GM12801 (cell line): ENCODE data around the gene ACACA.

Experiments
- CTCF ChIP-seq: IDR thresholded peaks from one replicate; pipeline ENCODE4 v1.5.1; 2011; ENCODE audit warnings: control low read depth; ENCODE audit not compliant: insufficient read length; ENCODE audit errors: extremely low read depth

Gene ACACA

DNA sequence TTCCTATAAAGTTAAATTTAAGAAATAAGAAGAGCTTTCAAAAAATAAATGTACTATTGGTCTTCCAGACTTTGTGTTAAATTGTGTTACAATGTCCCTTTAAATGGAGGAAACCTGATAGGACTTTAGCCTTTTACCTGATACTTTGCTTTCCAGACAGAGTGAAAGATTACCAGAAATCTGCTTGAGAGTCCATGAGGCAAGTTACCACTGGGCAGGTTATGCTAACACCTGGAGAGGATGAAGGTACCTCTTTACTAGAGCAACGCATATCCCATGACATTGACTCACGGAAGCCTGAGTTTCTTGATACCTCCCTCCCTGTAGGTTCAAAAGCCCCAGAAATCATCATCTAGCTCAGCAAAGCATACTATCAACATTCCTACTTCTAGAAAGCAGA lies 174.7 kb downstream of the ACACA start:
- TF ChIP-seq CTCF, result no peak

DNA sequence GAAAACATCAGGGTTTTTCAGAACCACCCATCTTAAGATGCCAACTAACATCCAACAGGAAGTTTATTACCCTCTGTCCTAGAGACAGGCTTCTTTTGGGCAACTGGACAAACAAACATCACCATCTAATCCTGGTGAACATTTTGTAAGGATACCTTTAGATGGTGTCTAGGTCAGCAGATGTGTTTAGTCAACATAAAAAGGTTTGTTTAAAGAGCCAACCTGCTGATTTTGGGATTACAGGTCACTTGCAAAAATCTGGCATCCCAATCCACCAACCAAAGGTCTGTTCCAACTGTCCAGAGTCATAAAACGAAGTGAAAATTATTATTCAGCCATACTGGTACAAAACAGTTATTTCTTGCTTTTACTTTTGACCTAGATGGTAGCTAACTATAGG lies 176.0 kb downstream of the ACACA start:
- TF ChIP-seq CTCF, result no peak

DNA sequence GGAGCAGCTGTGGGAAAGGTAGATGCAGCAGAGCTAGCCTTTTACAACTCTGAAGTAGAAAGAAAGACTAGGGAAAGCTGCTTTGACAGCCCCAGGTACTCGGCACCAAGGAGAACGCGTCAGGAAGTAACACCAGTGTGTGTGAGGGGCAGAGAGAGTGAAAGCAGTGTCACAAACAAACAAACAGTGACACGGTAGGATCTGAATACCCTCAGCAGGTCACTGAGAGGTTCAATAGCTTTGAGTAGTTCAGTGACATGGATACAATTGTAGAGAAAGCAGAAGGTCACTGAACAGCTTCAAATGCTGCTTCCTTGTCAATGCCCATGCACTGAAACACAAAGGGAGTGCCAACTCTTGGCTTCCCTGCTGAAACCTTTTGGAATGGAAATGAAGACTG lies 181.2 kb downstream of the ACACA start:
- no peak for TF ChIP-seq CTCF

GRCh38 chr17:37221865-37222264 lies 184.8 kb downstream of the ACACA start:
- TF ChIP-seq CTCF, result no peak

GRCh38 chr17:37220607-37220953 lies 186.1 kb downstream of the ACACA start:
- no peak for TF ChIP-seq CTCF

GRCh38 chr17:37219876-37220606 lies 186.6 kb downstream of the ACACA start:
- TF ChIP-seq CTCF, result no peak

- TF ChIP-seq CTCF, result no peak
Measured at GRCh38 chr17:37218849-37219248, 187.8 kb downstream of the ACACA start.

DNA sequence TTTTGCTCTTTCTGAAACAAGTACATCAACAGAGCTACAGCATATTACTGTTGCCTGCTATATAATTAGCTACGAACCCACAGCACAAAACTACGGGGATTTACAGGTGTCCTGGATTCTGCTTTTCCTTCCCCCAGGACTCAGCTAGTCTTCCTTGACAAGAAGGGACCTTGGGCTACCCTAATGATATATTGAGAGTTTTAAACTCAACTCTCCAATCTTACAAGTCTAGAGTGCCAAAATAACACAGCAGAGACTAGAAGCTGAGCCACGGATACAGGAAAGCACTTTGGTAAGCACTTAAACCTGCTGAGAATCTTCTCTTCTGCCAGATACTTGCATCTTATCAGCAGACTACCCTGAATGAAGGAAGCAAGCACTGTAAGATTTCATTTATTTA lies 192.2 kb downstream of the ACACA start:
- TF ChIP-seq CTCF, result no peak
